ENCODE data around the gene HPSE2. TPM values are rescaled to one million over a fixed set of nuclear protein-coding genes. Genes with fewer than 3 reads are reported as not detected.
A peak's percentile ranks its signal among the peaks of the same experiment; 100 is the strongest.

The HPSE2 gene
- total RNA-seq, 1 donor from 2014 or later = not detected

GRCh38 chr10:98444314-98445006, 791.2 kb downstream of the HPSE2 start:
- no peak overlapping the region for H3K4me3 ChIP-seq
- peaks cover 25% of the 10 kb centered on the region for H3K4me1 ChIP-seq
- H3K27me3 ChIP-seq (ENCODE audit: low read depth) = no peaks in the 10 kb centered on the region
- H3K9me3 ChIP-seq (replicated peaks) = no peaks in the 10 kb centered on the region
- no peak overlapping the region for H3K27ac ChIP-seq (replicated peaks)
- TF ChIP-seq, protein P1, sequence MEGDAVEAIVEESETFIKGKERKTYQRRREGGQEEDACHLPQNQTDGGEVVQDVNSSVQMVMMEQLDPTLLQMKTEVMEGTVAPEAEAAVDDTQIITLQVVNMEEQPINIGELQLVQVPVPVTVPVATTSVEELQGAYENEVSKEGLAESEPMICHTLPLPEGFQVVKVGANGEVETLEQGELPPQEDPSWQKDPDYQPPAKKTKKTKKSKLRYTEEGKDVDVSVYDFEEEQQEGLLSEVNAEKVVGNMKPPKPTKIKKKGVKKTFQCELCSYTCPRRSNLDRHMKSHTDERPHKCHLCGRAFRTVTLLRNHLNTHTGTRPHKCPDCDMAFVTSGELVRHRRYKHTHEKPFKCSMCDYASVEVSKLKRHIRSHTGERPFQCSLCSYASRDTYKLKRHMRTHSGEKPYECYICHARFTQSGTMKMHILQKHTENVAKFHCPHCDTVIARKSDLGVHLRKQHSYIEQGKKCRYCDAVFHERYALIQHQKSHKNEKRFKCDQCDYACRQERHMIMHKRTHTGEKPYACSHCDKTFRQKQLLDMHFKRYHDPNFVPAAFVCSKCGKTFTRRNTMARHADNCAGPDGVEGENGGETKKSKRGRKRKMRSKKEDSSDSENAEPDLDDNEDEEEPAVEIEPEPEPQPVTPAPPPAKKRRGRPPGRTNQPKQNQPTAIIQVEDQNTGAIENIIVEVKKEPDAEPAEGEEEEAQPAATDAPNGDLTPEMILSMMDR (IDR thresholded peaks at IDR 0.05; ENCODE audit: borderline replicate concordance) = no peak
- DNase-seq = no peak
- peaks cover 38% of the 10 kb centered on the region for H3K36me3 ChIP-seq
- intact Hi-C loops (cut with micrococcal nuclease) = no loop called here

DNA sequence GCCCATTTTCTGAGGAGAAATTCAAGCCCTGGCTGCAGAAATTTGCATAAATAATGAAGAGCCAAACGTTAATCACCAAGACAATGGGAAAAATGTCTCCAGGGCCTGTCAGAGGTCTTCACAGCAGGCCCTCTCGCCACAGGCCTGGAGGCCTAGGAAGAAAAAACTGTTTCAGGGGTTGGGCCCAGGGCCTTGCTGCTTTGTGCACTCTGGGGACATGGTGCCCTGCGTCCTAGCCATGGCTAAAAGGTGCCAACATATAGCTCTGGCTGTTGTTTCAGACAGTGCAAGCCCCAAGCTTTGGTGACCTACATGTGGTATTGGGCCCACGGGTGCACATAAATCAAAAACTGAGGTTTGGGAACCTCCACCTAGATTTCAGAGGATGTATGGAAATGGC, 796.9 kb downstream of the HPSE2 start:
- DNase-seq = no peak
- no peak overlapping the region for H3K4me3 ChIP-seq
- H3K27me3 ChIP-seq (ENCODE audit: low read depth) = no peaks in the 10 kb centered on the region
- intact Hi-C loops (cut with micrococcal nuclease) = no loop called here
- peaks cover 63% of the 10 kb centered on the region for H3K36me3 ChIP-seq
- H3K4me1 ChIP-seq = peaks cover 12% of the 10 kb centered on the region
- no peaks in the 10 kb centered on the region for H3K9me3 ChIP-seq (replicated peaks)
- TF ChIP-seq, protein P1 (IDR thresholded peaks at IDR 0.05; ENCODE audit: borderline replicate concordance) = no peak
- no peak overlapping the region for H3K27ac ChIP-seq (replicated peaks)

- Histone ChIP-seq H3K36me3 (peaks cover 67% of the 10 kb centered on the region), H3K4me1 (peaks cover 15% of the 10 kb centered on the region), H3K9me3 (replicated peaks) (peaks cover 11% of the 10 kb centered on the region), H3K27ac (replicated peaks) (peak overlapping the region; percentile 47), H3K27me3 (ENCODE audit: low read depth) (no peaks in the 10 kb centered on the region), H3K4me3 (no peak overlapping the region)
- TF ChIP-seq, protein P1 (IDR thresholded peaks at IDR 0.05; ENCODE audit: borderline replicate concordance) = no peak
- DNase-seq = no peak
- intact Hi-C loops (cut with micrococcal nuclease) = no loop called here
These were observed 798.9 kb downstream of the HPSE2 start for GRCh38 chr10:98436704-98437103.

GRCh38 chr10:98435178-98435577, 800.5 kb downstream of the HPSE2 start:
- intact Hi-C loops (cut with micrococcal nuclease) = no loop called here
- peaks cover 11% of the 10 kb centered on the region for H3K9me3 ChIP-seq (replicated peaks)
- no peak for DNase-seq
- peaks cover 29% of the 10 kb centered on the region for H3K4me1 ChIP-seq
- no peaks in the 10 kb centered on the region for H3K27me3 ChIP-seq (ENCODE audit: low read depth)
- H3K4me3 ChIP-seq = no peak overlapping the region
- peaks cover 75% of the 10 kb centered on the region for H3K36me3 ChIP-seq
- TF ChIP-seq, protein P1 (IDR thresholded peaks at IDR 0.05; ENCODE audit: borderline replicate concordance) = no peak
- H3K27ac ChIP-seq (replicated peaks) = no peak overlapping the region

DNA sequence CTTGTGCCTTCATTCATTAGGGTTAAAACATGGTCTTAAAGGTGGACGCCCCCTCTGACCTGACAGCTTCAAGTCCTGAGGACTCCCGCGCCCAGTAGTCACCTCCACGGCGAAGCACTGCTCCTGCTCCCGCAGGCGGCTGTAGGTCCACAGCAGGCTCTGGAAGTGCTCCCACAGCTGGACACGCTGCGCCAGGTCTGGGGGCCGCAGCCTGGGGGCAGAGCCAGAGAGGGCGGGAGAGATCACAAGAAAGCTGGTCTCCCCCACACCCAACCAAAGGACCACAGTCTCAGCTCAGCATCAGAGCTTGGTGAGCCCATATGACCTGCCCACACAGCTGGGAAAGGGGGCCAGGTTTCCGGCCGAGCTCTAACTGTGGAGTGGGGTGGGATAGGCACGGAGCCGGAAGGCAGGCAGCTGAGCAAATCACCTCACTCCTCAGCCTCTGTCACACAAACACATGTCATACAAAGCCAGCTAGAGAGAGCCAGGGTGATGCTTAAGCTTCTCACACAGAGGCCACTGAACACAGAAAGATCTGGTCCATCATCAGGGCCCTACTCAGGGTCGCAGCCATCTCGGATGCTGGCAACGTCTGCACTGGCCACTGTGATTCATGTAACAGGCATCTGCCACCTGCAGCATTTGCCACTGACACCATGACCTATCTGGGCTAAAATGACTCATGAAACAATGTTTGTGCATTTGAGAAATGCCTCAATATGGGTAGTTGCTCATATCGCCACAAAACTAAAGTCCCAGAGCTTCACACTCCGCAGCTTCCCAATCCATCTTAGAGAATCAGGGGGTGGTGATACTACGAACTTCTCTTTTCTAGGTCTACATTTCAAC, 801.5 kb downstream of the HPSE2 start:
- Histone ChIP-seq H3K27me3 (ENCODE audit: low read depth) (no peaks in the 10 kb centered on the region), H3K27ac (replicated peaks) (no peak overlapping the region), H3K4me1 (peaks cover 30% of the 10 kb centered on the region), H3K4me3 (no peak overlapping the region), H3K9me3 (replicated peaks) (peaks cover 11% of the 10 kb centered on the region), H3K36me3 (peaks cover 75% of the 10 kb centered on the region)
- DNase-seq = no peak
- TF ChIP-seq, protein P1 (IDR thresholded peaks at IDR 0.05; ENCODE audit: borderline replicate concordance) = no peak
- intact Hi-C loops (cut with micrococcal nuclease) = no loop called here
